GM12878 (cell line): Measurements from ENCODE around the gene HOXD11. TPM values are rescaled to one million over a fixed set of nuclear protein-coding genes. Genes with fewer than 3 reads are reported as not detected.

Experiments
- ATAC-seq: fragments of 200-7000 bp; cut with Tn5 transposase; 3 replicates; pipeline ENCODE4 v1.9.1; 2020; ENCODE audit warnings: mild to moderate bottlenecking, moderate library complexity
- BruUV-seq: library from RNA; stranded (reverse); fragments of 400-500 nt; replicated peaks from 2 replicates; lab custom pipeline; 2021; lab: Mats Ljungman, UMichigan
- CTCF ChIA-PET: fragments of 300-600 bp; sonication (Branson Sonifier 250); formaldehyde crosslinking; extraction: SDS; loops from one replicate; lab custom pipeline; 2021; ENCODE audit warnings: inconsistent platforms; lab: Yijun Ruan, JAX
- POLR2A ChIA-PET: fragments of 350-600 bp; formaldehyde crosslinking; extraction: SDS; loops from one replicate; lab custom pipeline; 2021; ENCODE audit warnings: inconsistent platforms; lab: Charles Lee
- RAD21 ChIA-PET: fragments of 300-600 bp; sonication (Branson Sonifier 250); formaldehyde crosslinking; loops from one replicate; lab custom pipeline; 2023; ENCODE audit warnings: antibody characterized with exemption; ENCODE audit not compliant: unreplicated experiment; lab: Charles Lee
- SMC1A ChIA-PET: fragments of 300-600 bp; sonication (Branson Sonifier 250); formaldehyde crosslinking; loops from one replicate; lab custom pipeline; 2023; ENCODE audit not compliant: unreplicated experiment, uncharacterized antibody; lab: Charles Lee
- DNase-seq: peaks from one replicate; pipeline ENCODE4 v3.0.0-alpha.2; 2011; ENCODE audit warnings: low read depth, low spot score
- FAIRE-seq: peaks from 3 replicates; lab custom pipeline; 2011; peaks lifted over from hg19 to GRCh38; lab: Jason Lieb, UNC
- H2AFZ ChIP-seq: 2 replicates; pipeline ENCODE4 v1.6.0; 2011; ENCODE audit warnings: low read depth, low read length, control low read depth; ENCODE audit not compliant: control insufficient read depth
- H3K27ac ChIP-seq: 2 replicates; pipeline ENCODE4 v1.5.1; 2011; ENCODE audit warnings: control low read depth; ENCODE audit not compliant: control insufficient read depth, insufficient read depth
- H3K27me3 ChIP-seq, 2 experiments: replicated peaks in 1 of 2; 2 replicates each; pipeline versions ENCODE4 v1.6.0 to v1.6.1; 2011; ENCODE audit warnings: low read length in 1 of 2; ENCODE audit not compliant: control insufficient read depth in 2 of 2, insufficient read depth in 2 of 2
- H3K36me3 ChIP-seq, 2 experiments: 2 replicates each; pipeline ENCODE4 v1.5.1; 2011; ENCODE audit warnings: low read length in 1 of 2; ENCODE audit not compliant: control insufficient read depth in 2 of 2, insufficient read depth in 2 of 2
- H3K4me1 ChIP-seq: 2 replicates; pipeline ENCODE4 v1.6.1; 2011; ENCODE audit warnings: mild to moderate bottlenecking, low read length, moderate library complexity, mixed read lengths; ENCODE audit not compliant: control insufficient read depth, insufficient read depth
- H3K4me2 ChIP-seq: 2 replicates; pipeline ENCODE4 v1.6.0; 2011; ENCODE audit warnings: control low read depth; ENCODE audit not compliant: control insufficient read depth, insufficient read depth
- H3K4me3 ChIP-seq: fragments of 200-600 bp; sonication (generic); 2 replicates; pipeline ENCODE4 v1.5.1; 2016
- H3K79me2 ChIP-seq: 2 replicates; pipeline ENCODE4 v1.6.0; 2011; ENCODE audit warnings: low read length; ENCODE audit not compliant: control insufficient read depth, insufficient read depth
- H3K9ac ChIP-seq: 2 replicates; pipeline ENCODE4 v1.8.0; 2011; ENCODE audit warnings: low read length, control low read depth, mixed read lengths; ENCODE audit not compliant: control insufficient read depth, insufficient read depth
- H3K9me3 ChIP-seq: replicated peaks from 3 replicates; pipeline ENCODE4 v1.5.1; 2011; ENCODE audit warnings: mild to moderate bottlenecking, low read length; ENCODE audit not compliant: control insufficient read depth, insufficient read depth
- H4K20me1 ChIP-seq: 2 replicates; pipeline ENCODE4 v1.6.0; 2011; ENCODE audit not compliant: control insufficient read depth, insufficient read depth
- MTA3 ChIP-seq: IDR thresholded peaks from 2 replicates; pipeline ENCODE4 v1.6.1; 2012; ENCODE audit warnings: low read length, inconsistent platforms, borderline replicate concordance
- NFXL1 ChIP-seq: fragments of 450-650 bp; IDR thresholded peaks from 2 replicates; pipeline ENCODE4 v1.6.1; 2017; ENCODE audit warnings: antibody characterized with exemption, mild to moderate bottlenecking, borderline replicate concordance
- NFYA ChIP-seq: IDR thresholded peaks from 2 replicates; pipeline ENCODE4 v1.6.1; 2011; ENCODE audit warnings: low read depth, mild to moderate bottlenecking, low read length, improper control_type of control experiment, borderline replicate concordance
- SMARCA5 ChIP-seq: fragments of 450-650 bp; IDR thresholded peaks from 2 replicates; pipeline ENCODE4 v1.6.1; 2017; ENCODE audit warnings: mild to moderate bottlenecking
- ZNF24 ChIP-seq: fragments of 450-650 bp; IDR thresholded peaks from 2 replicates; pipeline ENCODE4 v1.6.1; 2017; ENCODE audit warnings: antibody characterized with exemption, mild to moderate bottlenecking
- ZZZ3 ChIP-seq: IDR thresholded peaks from 2 replicates; pipeline ENCODE4 v1.6.1; 2011; ENCODE audit warnings: low read depth; ENCODE audit not compliant: control insufficient read depth, insufficient read length
- WGBS: methylation state at CpG from one replicate; pipeline ENCODE4 v1.1.6; 2016; ENCODE audit warnings: low lambda C conversion rate; ENCODE audit not compliant: insufficient replicate concordance, insufficient coverage; ENCODE audit errors: missing lambda C conversion rate; 5-methylcytosine and 5-hydroxymethylcytosine counted together
- in situ Hi-C: fragments of 300-500 bp; cut with MboI; formaldehyde crosslinking; loops from 9 replicates; pipeline ENCODE4 v1.14.3; 2018; ENCODE audit warnings: mixed read lengths
- intact Hi-C: fragments of 100-400 bp; cut with micrococcal nuclease; formaldehyde crosslinking; loops from one replicate; pipeline ENCODE4 v1.14.2; 2022; ENCODE audit not compliant: unreplicated experiment
- polyA plus RNA-seq, 11 experiments: library from polyadenylated mRNA; depleted of rRNA in 4 of 11; unstranded in 6 of 11; stranded (reverse) in 5 of 11; fragments of >200 nt; fragmentation: Nextera tagmentation in 4 of 11; fragmentation: Illumina TruSeq in 1 of 11; extraction: Ambion mirVana in 4 of 11; extraction: Trizol in 1 of 11; gene quantifications; 1 replicate in 1 of 11; 2 replicates in 10 of 11; pipeline versions ENCODE4 v1.2.1 to v1.2.3, GENCODE V29; 2011 to 2016; ENCODE audit warnings: inconsistent platforms in 2 of 11, missing spikeins in 2 of 11, low read depth in 1 of 11
- total RNA-seq, 4 experiments: library from RNA; depleted of rRNA in 3 of 4; stranded (reverse); fragments of >200 nt in 3 of 4; fragmentation: Illumina TruSeq in 1 of 4; extraction: Trizol in 1 of 4; gene quantifications; 2 replicates each; pipeline versions ENCODE4 v1.2.1 to v1.2.3, GENCODE V29; 2013 to 2021
- TF ChIP-seq, protein P1 (sequence below): fragments of 450-650 bp; IDR thresholded peaks from 2 replicates; pipeline ENCODE4 v1.6.1; 2017; ENCODE audit warnings: antibody characterized with exemption, mild to moderate bottlenecking, moderate library complexity
- TF ChIP-seq, protein P2 (sequence below): fragments of 450-650 bp; formaldehyde crosslinking; IDR thresholded peaks from 2 replicates; pipeline ENCODE4 v1.5.0; 2022; ENCODE audit warnings: mild to moderate bottlenecking, missing genetic modification characterization
- TF ChIP-seq, protein P3 (sequence below): fragments of 450-650 bp; formaldehyde crosslinking; IDR thresholded peaks from 2 replicates; pipeline ENCODE4 v1.4.0; 2022; ENCODE audit warnings: mild to moderate bottlenecking, moderate library complexity

The HOXD11 gene
- total and polyA plus RNA-seq, 10 of the 15 experiments (the other 5 are each of a cell fraction or from before 2014, with no cell fraction given) = not detected

DNA sequence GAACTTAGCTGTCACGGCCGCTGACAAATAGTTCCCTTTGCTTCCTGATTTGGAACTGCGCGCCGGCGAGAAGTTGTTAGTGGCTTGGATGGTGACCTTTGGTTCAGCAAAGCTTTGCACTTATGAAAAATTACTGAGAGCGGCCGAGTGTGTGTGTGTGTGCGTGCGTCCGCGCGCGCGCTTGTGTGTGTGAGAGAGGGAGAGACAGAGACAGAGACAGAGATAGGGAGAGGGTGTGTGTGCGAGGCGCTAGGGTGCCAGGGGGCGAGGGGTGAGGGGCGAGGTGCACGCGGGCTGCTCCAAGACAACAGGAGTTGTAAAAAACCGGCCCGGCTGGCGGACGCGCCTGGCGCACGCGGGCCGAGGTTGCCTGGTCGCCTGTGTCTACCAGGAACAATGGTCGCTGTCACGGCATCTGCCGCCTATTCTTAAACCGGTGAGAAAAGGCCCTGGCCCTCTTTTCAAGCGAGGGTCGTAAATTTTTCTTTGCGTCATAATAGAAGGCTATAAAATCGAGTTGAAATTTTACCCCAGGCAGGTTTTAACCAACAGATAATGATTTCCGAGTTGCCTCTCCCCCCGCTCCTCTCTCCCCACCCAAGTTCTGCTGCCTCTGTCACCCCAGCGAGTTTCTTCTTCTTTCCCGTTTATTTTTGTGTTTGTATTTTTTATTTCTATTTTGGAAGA, 50.6 kb downstream of the HOXD11 start:
- no peaks in the 10 kb centered on the region for H4K20me1 ChIP-seq
- no peaks in the 10 kb centered on the region for H3K4me1 ChIP-seq
- in situ Hi-C loops = no loop called here
- BruUV-seq = no TSS peak
- ChIA-PET SMC1A (no interaction called here), RAD21 (no interaction called here), POLR2A (no interaction called here), CTCF (interaction anchor here (0.5 kb wide), 1 partner anchor 38 kb away, joined by 4 read pairs; no protein-coding TSS in a partner anchor)
- no peak overlapping the region for H2AFZ ChIP-seq
- peaks cover 6 to 33% of the 10 kb centered on the region in 2 experiments for H3K27me3 ChIP-seq
- H3K36me3 ChIP-seq = no peaks in the 10 kb centered on the region
- DNase-seq (no peak), ATAC-seq (no peak), FAIRE-seq (no peak)
- 34% methylated on average over 28 of the region's 43 CpGs for WGBS
- H3K9ac ChIP-seq = no peak overlapping the region
- H3K79me2 ChIP-seq = no peaks in the 10 kb centered on the region
- H3K4me2 ChIP-seq = no peak overlapping the region
- H3K4me3 ChIP-seq = no peak overlapping the region
- H3K9me3 ChIP-seq = no peaks in the 10 kb centered on the region; the same call in 2 of the 3 replicates
- H3K27ac ChIP-seq = no peak overlapping the region
- intact Hi-C loops = no loop called here
- TF ChIP-seq, protein P1, sequence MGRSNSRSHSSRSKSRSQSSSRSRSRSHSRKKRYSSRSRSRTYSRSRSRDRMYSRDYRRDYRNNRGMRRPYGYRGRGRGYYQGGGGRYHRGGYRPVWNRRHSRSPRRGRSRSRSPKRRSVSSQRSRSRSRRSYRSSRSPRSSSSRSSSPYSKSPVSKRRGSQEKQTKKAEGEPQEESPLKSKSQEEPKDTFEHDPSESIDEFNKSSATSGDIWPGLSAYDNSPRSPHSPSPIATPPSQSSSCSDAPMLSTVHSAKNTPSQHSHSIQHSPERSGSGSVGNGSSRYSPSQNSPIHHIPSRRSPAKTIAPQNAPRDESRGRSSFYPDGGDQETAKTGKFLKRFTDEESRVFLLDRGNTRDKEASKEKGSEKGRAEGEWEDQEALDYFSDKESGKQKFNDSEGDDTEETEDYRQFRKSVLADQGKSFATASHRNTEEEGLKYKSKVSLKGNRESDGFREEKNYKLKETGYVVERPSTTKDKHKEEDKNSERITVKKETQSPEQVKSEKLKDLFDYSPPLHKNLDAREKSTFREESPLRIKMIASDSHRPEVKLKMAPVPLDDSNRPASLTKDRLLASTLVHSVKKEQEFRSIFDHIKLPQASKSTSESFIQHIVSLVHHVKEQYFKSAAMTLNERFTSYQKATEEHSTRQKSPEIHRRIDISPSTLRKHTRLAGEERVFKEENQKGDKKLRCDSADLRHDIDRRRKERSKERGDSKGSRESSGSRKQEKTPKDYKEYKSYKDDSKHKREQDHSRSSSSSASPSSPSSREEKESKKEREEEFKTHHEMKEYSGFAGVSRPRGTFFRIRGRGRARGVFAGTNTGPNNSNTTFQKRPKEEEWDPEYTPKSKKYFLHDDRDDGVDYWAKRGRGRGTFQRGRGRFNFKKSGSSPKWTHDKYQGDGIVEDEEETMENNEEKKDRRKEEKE = no peak
- TF ChIP-seq ZZZ3 (no peak), ZNF24 (no peak), NFXL1 (no peak), SMARCA5 (no peak), NFYA (no peak), MTA3 (no peak)
- TF ChIP-seq, protein P2, sequence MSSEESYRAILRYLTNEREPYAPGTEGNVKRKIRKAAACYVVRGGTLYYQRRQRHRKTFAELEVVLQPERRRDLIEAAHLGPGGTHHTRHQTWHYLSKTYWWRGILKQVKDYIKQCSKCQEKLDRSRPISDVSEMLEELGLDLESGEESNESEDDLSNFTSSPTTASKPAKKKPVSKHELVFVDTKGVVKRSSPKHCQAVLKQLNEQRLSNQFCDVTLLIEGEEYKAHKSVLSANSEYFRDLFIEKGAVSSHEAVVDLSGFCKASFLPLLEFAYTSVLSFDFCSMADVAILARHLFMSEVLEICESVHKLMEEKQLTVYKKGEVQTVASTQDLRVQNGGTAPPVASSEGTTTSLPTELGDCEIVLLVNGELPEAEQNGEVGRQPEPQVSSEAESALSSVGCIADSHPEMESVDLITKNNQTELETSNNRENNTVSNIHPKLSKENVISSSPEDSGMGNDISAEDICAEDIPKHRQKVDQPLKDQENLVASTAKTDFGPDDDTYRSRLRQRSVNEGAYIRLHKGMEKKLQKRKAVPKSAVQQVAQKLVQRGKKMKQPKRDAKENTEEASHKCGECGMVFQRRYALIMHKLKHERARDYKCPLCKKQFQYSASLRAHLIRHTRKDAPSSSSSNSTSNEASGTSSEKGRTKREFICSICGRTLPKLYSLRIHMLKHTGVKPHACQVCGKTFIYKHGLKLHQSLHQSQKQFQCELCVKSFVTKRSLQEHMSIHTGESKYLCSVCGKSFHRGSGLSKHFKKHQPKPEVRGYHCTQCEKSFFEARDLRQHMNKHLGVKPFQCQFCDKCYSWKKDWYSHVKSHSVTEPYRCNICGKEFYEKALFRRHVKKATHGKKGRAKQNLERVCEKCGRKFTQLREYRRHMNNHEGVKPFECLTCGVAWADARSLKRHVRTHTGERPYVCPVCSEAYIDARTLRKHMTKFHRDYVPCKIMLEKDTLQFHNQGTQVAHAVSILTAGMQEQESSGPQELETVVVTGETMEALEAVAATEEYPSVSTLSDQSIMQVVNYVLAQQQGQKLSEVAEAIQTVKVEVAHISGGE (CRISPR knock-in tag) = no peak
- TF ChIP-seq, protein P3, sequence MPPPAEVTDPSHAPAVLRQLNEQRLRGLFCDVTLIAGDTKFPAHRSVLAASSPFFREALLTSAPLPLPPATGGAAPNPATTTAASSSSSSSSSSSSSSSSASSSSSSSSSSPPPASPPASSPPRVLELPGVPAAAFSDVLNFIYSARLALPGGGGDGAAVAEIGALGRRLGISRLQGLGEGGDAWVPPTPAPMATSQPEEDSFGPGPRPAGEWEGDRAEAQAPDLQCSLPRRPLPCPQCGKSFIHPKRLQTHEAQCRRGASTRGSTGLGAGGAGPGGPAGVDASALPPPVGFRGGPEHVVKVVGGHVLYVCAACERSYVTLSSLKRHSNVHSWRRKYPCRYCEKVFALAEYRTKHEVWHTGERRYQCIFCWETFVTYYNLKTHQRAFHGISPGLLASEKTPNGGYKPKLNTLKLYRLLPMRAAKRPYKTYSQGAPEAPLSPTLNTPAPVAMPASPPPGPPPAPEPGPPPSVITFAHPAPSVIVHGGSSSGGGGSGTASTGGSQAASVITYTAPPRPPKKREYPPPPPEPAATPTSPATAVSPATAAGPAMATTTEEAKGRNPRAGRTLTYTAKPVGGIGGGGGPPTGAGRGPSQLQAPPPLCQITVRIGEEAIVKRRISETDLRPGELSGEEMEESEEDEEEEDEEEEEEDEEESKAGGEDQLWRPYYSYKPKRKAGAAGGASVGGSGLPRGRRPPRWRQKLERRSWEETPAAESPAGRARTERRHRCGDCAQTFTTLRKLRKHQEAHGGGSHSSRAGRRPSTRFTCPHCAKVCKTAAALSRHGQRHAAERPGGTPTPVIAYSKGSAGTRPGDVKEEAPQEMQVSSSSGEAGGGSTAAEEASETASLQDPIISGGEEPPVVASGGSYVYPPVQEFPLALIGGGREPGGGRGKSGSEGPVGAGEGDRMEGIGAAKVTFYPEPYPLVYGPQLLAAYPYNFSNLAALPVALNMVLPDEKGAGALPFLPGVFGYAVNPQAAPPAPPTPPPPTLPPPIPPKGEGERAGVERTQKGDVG (CRISPR knock-in tag) = no peak
